ENCODE results near the gene ZMYND12.

- TF ChIP-seq, protein P1, sequence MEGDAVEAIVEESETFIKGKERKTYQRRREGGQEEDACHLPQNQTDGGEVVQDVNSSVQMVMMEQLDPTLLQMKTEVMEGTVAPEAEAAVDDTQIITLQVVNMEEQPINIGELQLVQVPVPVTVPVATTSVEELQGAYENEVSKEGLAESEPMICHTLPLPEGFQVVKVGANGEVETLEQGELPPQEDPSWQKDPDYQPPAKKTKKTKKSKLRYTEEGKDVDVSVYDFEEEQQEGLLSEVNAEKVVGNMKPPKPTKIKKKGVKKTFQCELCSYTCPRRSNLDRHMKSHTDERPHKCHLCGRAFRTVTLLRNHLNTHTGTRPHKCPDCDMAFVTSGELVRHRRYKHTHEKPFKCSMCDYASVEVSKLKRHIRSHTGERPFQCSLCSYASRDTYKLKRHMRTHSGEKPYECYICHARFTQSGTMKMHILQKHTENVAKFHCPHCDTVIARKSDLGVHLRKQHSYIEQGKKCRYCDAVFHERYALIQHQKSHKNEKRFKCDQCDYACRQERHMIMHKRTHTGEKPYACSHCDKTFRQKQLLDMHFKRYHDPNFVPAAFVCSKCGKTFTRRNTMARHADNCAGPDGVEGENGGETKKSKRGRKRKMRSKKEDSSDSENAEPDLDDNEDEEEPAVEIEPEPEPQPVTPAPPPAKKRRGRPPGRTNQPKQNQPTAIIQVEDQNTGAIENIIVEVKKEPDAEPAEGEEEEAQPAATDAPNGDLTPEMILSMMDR (conservative IDR thresholded peaks at IDR 0.05; ENCODE audit: low read length): no peak
- TF ChIP-seq EZH2phosphoT487 (IDR thresholded peaks at IDR 0.05; ENCODE audit: borderline replicate concordance, low read depth, low read length): no peak
Measured at GRCh38 chr1:42392255-42392654, 63.6 kb downstream of the ZMYND12 start.

Measured in OCI-LY7 (cell line).